Activated CD4-positive, alpha-beta memory T cell treated with anti-CD3 and anti-CD28 coated beads, Interleukin-2, amount 10 ng/mL, durations not matched to agents 7 days and 5 days (primary cell): ENCODE measurements around the gene TNKS1BP1. TPM values are rescaled to one million over a fixed set of nuclear protein-coding genes. Genes with fewer than 3 reads are reported as not detected.

Experiments used
- CTCF ChIA-PET: fragments of 350-600 bp; sonication (Branson Sonifier 250); formaldehyde crosslinking; loops from one replicate; lab custom pipeline; 2021; ENCODE audit warnings: antibody characterized with exemption, inconsistent platforms; lab: Charles Lee
- POLR2A ChIA-PET: fragments of 350-600 bp; sonication (Branson Sonifier 250); formaldehyde crosslinking; loops from one replicate; lab custom pipeline; 2021; ENCODE audit warnings: antibody characterized with exemption; lab: Charles Lee
- DNase-seq: peaks from one replicate; pipeline ENCODE4 v3.0.0-alpha.2; 2020
- H3K27ac Mint-ChIP-seq: one replicate; pipeline ENCODE4 v1.8.0; 2021; ENCODE audit warnings: mild to moderate bottlenecking, mixed read lengths
- H3K27me3 Mint-ChIP-seq: one replicate; pipeline ENCODE4 v1.8.0; 2021; ENCODE audit warnings: mixed read lengths
- H3K36me3 Mint-ChIP-seq: one replicate; pipeline ENCODE4 v1.8.0; 2021; ENCODE audit warnings: low read depth, mixed read lengths
- H3K4me1 Mint-ChIP-seq: one replicate; pipeline ENCODE4 v1.8.0; 2021; ENCODE audit warnings: mixed read lengths
- H3K4me3 Mint-ChIP-seq: one replicate; pipeline ENCODE4 v1.8.0; 2021; ENCODE audit warnings: mild to moderate bottlenecking, mixed read lengths
- H3K9me3 Mint-ChIP-seq: one replicate; pipeline ENCODE4 v1.8.0; 2021; ENCODE audit warnings: mixed read lengths
- total RNA-seq, 2 experiments: library from RNA; stranded (reverse); gene quantifications; one replicate each; pipeline ENCODE4 v1.2.3, GENCODE V29; 2021

Gene TNKS1BP1
- total RNA-seq, 2 experiments from 2014 or later = 9.9 to 10.7 TPM

DNA sequence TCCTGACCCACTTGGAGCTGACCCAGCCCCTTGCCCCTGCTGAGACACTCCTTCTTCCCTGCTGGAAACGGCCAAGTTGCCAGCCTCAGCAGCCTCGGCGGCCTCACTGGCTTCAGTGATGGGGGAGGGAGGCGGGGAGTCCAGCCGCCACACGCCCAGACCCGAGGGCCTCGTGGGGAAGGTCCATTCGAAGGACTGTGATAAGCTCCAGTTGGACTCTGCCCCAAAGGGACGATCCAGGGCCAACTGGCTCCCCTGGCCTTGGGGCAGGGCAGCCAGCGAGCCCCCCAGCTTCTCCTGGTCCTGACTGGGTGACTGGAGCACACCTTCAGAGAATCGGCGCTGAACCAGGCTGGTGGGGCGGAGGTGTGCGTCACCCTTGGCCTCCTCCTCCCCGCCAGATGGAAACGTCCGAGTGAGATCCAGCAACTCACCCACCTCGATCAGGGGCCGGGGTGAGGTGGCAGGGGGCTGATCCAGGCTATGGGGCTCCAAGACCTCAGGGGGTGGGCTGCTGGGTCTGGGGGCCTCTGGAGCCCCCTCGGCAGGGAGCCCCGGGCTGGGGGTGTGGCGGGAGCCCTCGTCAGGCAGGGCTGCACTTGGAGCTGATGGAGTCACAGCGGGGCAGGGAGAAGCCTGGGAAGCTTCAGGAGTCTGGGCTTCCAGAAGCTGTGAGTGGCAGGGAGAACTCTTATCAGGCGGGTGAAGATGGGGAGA is 11.5 kb downstream of the TNKS1BP1 start:
- Mint-ChIP-seq H3K9me3 (no peaks in the 10 kb centered on the region), H3K36me3 (no peaks in the 10 kb centered on the region), H3K27ac (no peak overlapping the region), H3K4me3 (no peak overlapping the region), H3K27me3 (no peaks in the 10 kb centered on the region), H3K4me1 (peaks cover 20% of the 10 kb centered on the region)
- ChIA-PET CTCF (no interaction called here), POLR2A (interaction anchor here (2.8 to 3.5 kb wide), 2 partner anchors 11 to 22 kb away, joined by 12 to 26 read pairs; partner anchors contain the start of genes SSRP1 and TNKS1BP1)
- no peak for DNase-seq

- Mint-ChIP-seq H3K36me3 (no peaks in the 10 kb centered on the region), H3K4me3 (no peak overlapping the region), H3K27me3 (no peaks in the 10 kb centered on the region), H3K27ac (no peak overlapping the region), H3K9me3 (no peaks in the 10 kb centered on the region), H3K4me1 (peaks cover 20% of the 10 kb centered on the region)
- ChIA-PET CTCF (interaction anchor here (1.5 kb wide), 1 partner anchor 14 kb away, joined by 7 read pairs; no protein-coding TSS in a partner anchor), POLR2A (interaction anchor here (2.8 to 3.5 kb wide), 2 partner anchors 12 to 23 kb away, joined by 12 to 26 read pairs; partner anchors contain the start of genes SSRP1 and TNKS1BP1)
- no peak for DNase-seq
Measured at GRCh38 chr11:57312511-57313021, 12.2 kb downstream of the TNKS1BP1 start.

DNA sequence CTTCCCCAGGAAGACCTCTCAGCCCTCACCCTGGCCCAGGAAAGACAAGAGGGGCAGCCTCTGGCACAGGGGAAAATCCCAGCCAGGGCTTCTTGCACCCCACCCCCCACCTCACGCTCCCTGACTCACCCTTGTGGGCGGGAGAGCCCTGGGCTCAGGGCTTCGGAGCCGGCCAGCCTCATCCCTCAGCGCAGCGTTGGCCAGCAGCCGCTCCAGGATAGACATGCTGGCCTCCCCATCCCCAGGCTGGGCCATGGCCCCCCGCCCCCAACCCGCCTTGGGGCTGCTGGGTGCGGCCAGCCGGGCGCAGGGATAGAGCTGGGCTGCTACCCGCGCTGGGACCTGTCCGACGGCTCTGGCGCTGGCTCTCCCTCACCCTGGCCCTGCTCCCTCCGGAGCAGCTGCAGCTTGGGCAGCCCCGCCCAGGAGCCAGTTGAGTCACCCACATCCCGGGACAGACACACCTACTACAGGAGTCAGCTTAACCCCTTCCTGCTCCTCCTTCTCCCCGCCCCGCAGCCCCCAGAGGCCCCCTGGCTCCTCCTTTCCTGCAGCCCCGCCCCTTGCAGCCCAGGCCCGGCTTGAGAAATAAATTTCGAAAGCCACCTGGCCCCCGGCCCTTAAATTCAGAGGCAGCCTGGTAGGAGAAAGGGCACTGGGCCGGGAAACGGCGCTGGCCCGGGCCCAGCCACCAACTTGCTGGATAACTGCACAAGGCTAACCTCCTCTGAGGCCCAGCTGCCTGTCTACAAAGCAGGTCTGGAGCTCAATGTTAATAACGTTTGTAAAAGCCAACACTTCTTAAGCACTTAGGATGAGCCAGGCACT is 13.4 kb downstream of the TNKS1BP1 start:
- POLR2A ChIA-PET = interaction anchor here (1.0 to 3.5 kb wide), 4 partner anchors 9 to 24 kb away, joined by 3 to 26 read pairs (median 8); partner anchors contain the start of genes SSRP1 and TNKS1BP1
- CTCF ChIA-PET = interaction anchor here (1.5 kb wide), 1 partner anchor 15 kb away, joined by 7 read pairs; no protein-coding TSS in a partner anchor
- Mint-ChIP-seq H3K4me3 (peak overlapping the region; percentile 63), H3K9me3 (no peaks in the 10 kb centered on the region), H3K27ac (no peak overlapping the region), H3K4me1 (peaks cover 20% of the 10 kb centered on the region), H3K36me3 (no peaks in the 10 kb centered on the region), H3K27me3 (no peaks in the 10 kb centered on the region)
- peak; percentile 82 for DNase-seq

DNA sequence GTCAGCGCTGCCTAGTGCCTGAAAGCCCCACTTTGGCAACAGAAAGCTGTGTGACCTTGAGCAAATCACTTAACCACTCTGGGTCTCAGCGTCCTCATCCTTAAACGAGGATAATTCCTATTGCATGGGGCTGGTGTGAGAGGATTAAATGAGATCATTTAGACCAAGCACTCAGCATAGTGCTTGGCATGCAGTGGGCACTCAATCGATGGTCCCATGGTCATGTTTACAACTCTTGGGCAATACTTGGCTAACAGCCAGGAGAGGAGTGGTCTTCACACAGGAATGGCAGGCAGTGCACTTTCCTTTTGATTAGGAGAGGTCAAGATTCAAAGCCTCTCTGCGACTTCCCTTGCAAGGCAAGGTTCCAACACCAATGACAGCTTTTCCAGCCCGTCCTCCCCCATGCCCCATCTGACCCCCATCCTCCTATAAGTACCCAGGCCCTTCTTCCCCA is 14.1 kb downstream of the TNKS1BP1 start:
- peaks cover 20% of the 10 kb centered on the region for H3K4me1 Mint-ChIP-seq
- H3K27me3 Mint-ChIP-seq = no peaks in the 10 kb centered on the region
- no peak overlapping the region for H3K27ac Mint-ChIP-seq
- POLR2A ChIA-PET = interaction anchor here (1.4 to 3.5 kb wide), 2 partner anchors 14 to 19 kb away, joined by 3 to 26 read pairs; partner anchors contain the start of gene TNKS1BP1
- CTCF ChIA-PET = no interaction called here
- H3K9me3 Mint-ChIP-seq = no peaks in the 10 kb centered on the region
- H3K36me3 Mint-ChIP-seq = no peaks in the 10 kb centered on the region
- DNase-seq = no peak
- H3K4me3 Mint-ChIP-seq = peak overlapping the region; percentile 63

DNA sequence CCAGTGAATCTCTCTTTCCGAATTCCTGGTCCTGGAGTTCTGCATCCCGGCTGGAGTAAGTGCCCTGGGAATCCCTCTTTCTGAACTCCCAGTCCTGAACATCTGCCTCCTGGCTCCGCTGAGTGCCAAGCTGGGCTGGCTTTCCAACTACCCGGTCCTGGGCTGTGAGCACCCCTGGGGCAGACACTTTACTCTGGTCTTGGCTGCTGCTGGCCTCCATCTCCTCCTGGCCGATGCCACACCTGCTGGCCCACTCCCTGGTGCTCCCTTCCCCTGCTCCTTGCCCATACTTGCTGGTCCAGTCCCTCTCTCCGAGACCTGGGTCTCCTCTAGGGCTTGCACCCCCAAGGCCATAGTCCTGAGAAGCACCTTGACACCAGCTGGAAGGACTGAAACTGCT is 14.7 kb downstream of the TNKS1BP1 start:
- Mint-ChIP-seq H3K4me3 (no peak overlapping the region), H3K27ac (no peak overlapping the region), H3K36me3 (no peaks in the 10 kb centered on the region), H3K4me1 (peaks cover 20% of the 10 kb centered on the region), H3K9me3 (no peaks in the 10 kb centered on the region), H3K27me3 (no peaks in the 10 kb centered on the region)
- no peak for DNase-seq
- ChIA-PET POLR2A (no interaction called here), CTCF (interaction anchor here (0.5 kb wide), 1 partner anchor 60 kb away, joined by 5 read pairs; no protein-coding TSS in a partner anchor)

DNA sequence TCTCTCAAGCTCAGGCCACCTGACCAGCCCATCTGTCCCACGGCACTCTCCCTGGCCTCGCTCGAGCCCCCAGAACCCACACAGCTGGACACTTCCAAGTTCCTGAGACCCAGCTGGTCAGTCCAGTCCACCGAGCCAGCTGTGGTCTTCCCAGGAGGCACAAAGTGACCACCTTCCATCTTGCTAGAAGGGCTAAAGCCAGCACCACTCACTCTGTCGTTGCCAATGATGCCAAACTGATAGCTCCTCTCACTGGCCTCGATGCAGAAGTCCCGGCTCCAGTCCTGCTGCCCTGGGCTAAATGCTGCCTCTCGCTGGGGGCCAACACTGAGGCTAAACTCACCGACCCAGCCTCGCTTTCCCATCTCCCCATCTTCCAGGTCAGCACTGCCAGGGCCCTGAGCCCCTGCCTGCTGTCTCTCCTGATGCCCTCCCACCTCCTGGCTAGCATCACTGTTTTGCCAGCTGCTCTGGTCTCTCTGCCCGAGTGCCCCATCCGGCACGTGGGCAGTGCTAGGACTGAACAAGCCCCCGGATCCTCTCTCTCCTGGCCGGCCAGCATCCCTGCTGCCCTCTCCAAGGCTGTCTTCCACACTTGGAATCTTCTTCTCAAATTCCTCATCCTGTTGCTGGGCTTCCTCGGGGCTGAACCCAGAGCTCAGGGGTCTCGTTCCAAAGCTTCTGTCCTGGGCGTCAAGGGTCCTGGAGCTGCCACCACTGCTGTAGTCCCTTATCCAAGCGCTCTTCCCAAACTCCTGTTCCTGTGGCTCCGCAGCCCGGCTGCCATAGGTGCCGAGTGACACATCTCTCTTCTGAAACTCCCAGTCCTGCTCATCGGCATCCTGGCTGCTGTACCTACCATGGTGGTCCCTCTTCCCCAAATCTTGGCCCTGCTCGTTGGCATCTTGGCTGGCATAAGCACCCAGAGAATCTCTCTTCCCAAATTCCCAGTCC is 15.4 kb downstream of the TNKS1BP1 start:
- DNase-seq = no peak
- Mint-ChIP-seq H3K27ac (no peak overlapping the region), H3K27me3 (no peaks in the 10 kb centered on the region), H3K4me1 (peaks cover 20% of the 10 kb centered on the region), H3K36me3 (no peaks in the 10 kb centered on the region), H3K4me3 (no peak overlapping the region), H3K9me3 (no peaks in the 10 kb centered on the region)
- ChIA-PET POLR2A (no interaction called here), CTCF (interaction anchor here (0.5 kb wide), 1 partner anchor 60 kb away, joined by 5 read pairs; no protein-coding TSS in a partner anchor)

- Mint-ChIP-seq H3K27me3 (no peaks in the 10 kb centered on the region), H3K36me3 (no peaks in the 10 kb centered on the region), H3K27ac (no peak overlapping the region), H3K9me3 (no peaks in the 10 kb centered on the region), H3K4me3 (no peak overlapping the region), H3K4me1 (peaks cover 20% of the 10 kb centered on the region)
- no peak for DNase-seq
- CTCF ChIA-PET = interaction anchor here (1.3 kb wide), 1 partner anchor 59 kb away, joined by 3 read pairs; no protein-coding TSS in a partner anchor
- POLR2A ChIA-PET = no interaction called here
Measured at GRCh38 chr11:57308426-57309060, 16.2 kb downstream of the TNKS1BP1 start.

DNA sequence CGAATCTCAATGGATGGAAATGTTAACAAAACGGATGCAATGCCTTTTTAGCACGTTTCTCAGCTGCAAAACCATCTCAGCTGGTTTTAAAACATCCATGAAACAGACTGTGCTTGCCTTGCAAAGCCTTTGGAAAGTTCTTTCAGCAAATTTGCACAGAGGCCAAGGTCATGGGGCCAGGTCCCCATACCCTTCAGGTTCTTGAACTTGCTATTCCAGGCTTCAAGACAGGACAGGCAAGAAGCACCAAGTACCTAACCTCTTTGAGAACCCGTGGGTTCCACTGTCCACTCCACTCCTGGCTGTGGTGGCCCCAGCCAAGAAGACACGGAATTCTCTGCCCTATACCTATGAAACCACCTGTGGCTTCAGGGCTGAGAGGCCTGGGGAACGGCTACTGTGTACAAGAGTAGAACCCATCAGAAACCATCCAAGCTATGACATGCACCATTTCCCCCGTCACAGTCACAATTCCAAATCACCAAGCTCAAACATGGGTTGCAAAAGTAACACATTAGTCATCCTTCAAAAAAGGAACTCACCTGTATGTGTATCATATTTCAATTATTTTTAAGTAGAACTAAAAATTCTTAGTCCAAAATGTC is 17.0 kb downstream of the TNKS1BP1 start:
- H3K4me1 Mint-ChIP-seq = peaks cover 20% of the 10 kb centered on the region
- H3K27ac Mint-ChIP-seq = no peak overlapping the region
- no peak overlapping the region for H3K4me3 Mint-ChIP-seq
- H3K27me3 Mint-ChIP-seq = no peaks in the 10 kb centered on the region
- ChIA-PET CTCF (interaction anchor here (1.3 kb wide), 1 partner anchor 58 kb away, joined by 3 read pairs; no protein-coding TSS in a partner anchor), POLR2A (no interaction called here)
- DNase-seq = no peak
- H3K9me3 Mint-ChIP-seq = no peaks in the 10 kb centered on the region
- no peaks in the 10 kb centered on the region for H3K36me3 Mint-ChIP-seq

GRCh38 chr11:57306940-57307565 is 17.7 kb downstream of the TNKS1BP1 start:
- Mint-ChIP-seq H3K4me3 (no peak overlapping the region), H3K36me3 (no peaks in the 10 kb centered on the region), H3K9me3 (no peaks in the 10 kb centered on the region), H3K27me3 (no peaks in the 10 kb centered on the region), H3K27ac (no peak overlapping the region), H3K4me1 (peaks cover 16% of the 10 kb centered on the region)
- ChIA-PET CTCF (no interaction called here), POLR2A (no interaction called here)
- DNase-seq = no peak

DNA sequence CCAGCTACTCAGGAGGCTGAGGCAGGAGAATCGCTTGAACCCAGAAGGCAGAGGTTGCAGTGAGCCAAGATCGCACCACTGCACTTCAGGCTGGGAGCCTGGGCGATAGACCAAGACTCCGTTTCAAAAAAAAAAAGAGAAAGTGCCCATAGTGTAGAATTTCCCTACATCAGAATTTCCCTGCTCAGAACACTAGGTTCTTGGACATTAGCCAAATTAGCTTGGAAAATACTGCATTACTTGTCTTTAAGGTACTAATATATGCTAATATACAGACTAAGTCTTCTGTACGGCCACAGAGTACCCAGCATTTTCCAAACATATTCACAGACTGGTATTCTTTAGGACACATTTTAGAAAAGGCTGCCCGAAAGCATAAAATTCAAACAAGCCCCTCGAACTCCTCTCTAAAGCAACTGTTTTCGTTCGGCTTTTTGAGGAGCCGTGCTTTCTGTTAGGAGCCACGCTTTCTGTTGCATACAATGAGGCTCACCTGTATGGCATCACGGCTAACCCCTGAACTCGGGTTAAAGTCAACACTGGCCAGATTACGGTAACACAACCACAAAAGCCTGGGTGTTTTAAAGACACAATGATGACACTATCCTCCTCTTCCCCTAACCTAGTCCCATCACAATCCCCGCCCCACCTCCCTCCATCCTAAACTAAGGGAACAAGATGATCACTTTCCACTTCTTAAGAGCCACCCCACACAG is 18.4 kb downstream of the TNKS1BP1 start:
- Mint-ChIP-seq H3K36me3 (no peaks in the 10 kb centered on the region), H3K4me1 (peaks cover 10% of the 10 kb centered on the region), H3K27ac (no peak overlapping the region), H3K9me3 (no peaks in the 10 kb centered on the region), H3K4me3 (no peak overlapping the region), H3K27me3 (no peaks in the 10 kb centered on the region)
- no peak for DNase-seq
- POLR2A ChIA-PET = no interaction called here
- CTCF ChIA-PET = no interaction called here
